HG03432 (cell line): ENCODE measurements around the gene FAHD1.

ENCODE experiments used
- ATAC-seq: cut with Tn5 transposase; IDR thresholded peaks from one replicate; pipeline ENCODE4 v1.9.1; 2021; ENCODE audit warnings: mild to moderate bottlenecking, moderate library complexity; ENCODE audit not compliant: unreplicated experiment

Gene FAHD1

DNA sequence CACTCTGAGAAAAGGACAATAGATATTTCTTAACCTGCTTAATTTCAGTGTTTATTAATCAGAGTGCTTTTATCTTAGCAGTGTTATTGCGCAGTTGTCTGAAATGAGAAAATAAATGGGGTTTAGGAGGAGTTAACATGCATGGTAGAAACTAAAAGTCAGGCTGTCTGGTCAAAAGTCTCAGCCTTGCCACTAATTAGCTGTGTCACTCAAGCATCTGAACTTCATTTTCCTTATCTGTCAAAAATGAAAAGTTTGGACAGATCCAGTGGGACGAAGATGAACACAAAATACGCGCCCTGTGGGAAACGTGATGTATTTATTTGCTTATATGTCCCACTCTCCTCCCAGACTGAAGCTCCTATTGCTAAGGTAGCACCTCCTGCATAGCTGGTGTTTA, 51.2 kb downstream of the FAHD1 start:
- ATAC-seq, result no peak
